IPS DF 6.9 (cell line): Measurements from ENCODE around the gene OOSP4A.

ENCODE experiments used
- DNase-seq: peaks from one replicate; pipeline ENCODE4 v3.0.0-alpha.2; 2013; ENCODE audit warnings: low read depth, low spot score
- H3K27ac ChIP-seq: one replicate; pipeline ENCODE4 v1.5.1; 2013; ENCODE audit warnings: low read length, control low read depth
- H3K27me3 ChIP-seq: 2 replicates; pipeline ENCODE4 v1.6.1; 2013; ENCODE audit warnings: mild to moderate bottlenecking, low read length; ENCODE audit not compliant: control insufficient read depth, insufficient read depth
- H3K36me3 ChIP-seq: 2 replicates; pipeline ENCODE4 v1.6.1; 2013; ENCODE audit warnings: low read length; ENCODE audit not compliant: control insufficient read depth, insufficient read depth
- H3K4me1 ChIP-seq: 2 replicates; pipeline ENCODE4 v1.6.1; 2013; ENCODE audit warnings: low read length; ENCODE audit not compliant: control insufficient read depth, insufficient read depth
- H3K4me3 ChIP-seq: 2 replicates; pipeline ENCODE4 v1.5.1; 2013; ENCODE audit warnings: mild to moderate bottlenecking, low read length
- H3K9me3 ChIP-seq: 2 replicates; pipeline ENCODE4 v1.6.1; 2013; ENCODE audit warnings: low read length, inconsistent platforms; ENCODE audit not compliant: control insufficient read depth, insufficient read depth
- WGBS: extraction: QIAGEN DNeasy Blood & Tissue Kit; methylation state at CpG from one replicate; pipeline ENCODE4 v1.1.7; 2013; ENCODE audit warnings: mixed read lengths, missing lambda C conversion rate; ENCODE audit not compliant: insufficient read length, insufficient coverage; 5-methylcytosine and 5-hydroxymethylcytosine counted together

The OOSP4A gene

DNA sequence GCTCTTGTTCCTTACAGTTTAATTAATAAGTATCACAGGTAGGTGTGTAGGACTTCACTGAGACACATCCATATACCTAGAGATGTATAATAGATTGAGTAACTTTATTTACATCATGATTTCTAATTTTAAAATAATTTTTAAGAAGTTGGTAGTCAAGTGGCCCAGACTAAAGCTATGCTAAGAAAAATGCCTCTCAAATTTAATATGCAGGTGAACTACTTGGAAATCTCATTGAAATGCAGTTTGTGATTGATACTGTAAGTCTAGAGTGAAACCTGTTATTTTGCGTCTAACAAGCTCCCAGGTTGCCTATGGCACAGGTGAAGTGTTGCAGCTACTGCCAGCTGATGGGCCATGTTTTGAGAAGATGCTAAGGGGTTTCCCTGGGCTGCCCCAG is 53.0 kb downstream of the OOSP4A start, which contains the start of gene OOSP4B:
OOSP4B (plus strand) TSS at position 301 of the 400 bp plus-strand sequence.
- no peaks in the 10 kb centered on the region for H3K27me3 ChIP-seq
- no peaks in the 10 kb centered on the region for H3K9me3 ChIP-seq
- no peaks in the 10 kb centered on the region for H3K36me3 ChIP-seq
- H3K4me1 ChIP-seq, result no peaks in the 10 kb centered on the region
- no peak within 1 kb of the TSS for H3K27ac ChIP-seq
- H3K4me3 ChIP-seq, result no peak within 1 kb of the TSS
- no peak for DNase-seq
- no CpG with 5 or more reads among the region's 1 CpG for WGBS

DNA sequence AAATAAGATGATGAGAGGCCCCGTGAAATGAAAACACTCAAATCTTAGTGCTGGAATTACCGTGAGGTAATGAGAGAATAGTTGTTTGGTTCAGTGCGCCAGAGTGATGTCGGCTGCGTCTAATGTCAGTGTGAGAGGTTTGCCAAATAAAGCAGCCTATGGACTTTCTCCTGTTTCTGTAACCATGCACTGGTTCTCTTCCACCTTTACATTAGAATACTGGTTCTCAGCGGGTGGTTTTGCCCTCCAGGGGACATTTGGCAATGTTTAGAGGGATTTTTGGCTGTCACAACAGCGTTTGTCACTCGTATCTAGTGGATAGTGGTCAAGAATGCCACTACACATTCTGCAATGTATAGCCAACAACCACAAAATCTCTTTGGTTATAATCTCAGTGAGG is 54.2 kb downstream of the OOSP4A start:
- Histone ChIP-seq H3K27me3 (no peaks in the 10 kb centered on the region), H3K36me3 (no peaks in the 10 kb centered on the region), H3K27ac (no peak overlapping the region), H3K4me3 (no peak overlapping the region), H3K9me3 (no peaks in the 10 kb centered on the region), H3K4me1 (no peaks in the 10 kb centered on the region)
- WGBS, result no CpG with 5 or more reads among the region's 8 CpGs
- no peak for DNase-seq
